SK-MEL-5 (cell line): Measurements from ENCODE around the gene ZNF184. TPM values are rescaled to one million over a fixed set of nuclear protein-coding genes. Genes with fewer than 3 reads are reported as not detected.

Source experiments
- small RNA-seq, 2 experiments: library from RNA; depleted of rRNA; stranded (forward); fragments of <200 nt; gene quantifications; one replicate each; pipeline ENCODE3, GENCODE V24; 2014
- total RNA-seq: library from RNA; depleted of rRNA; stranded (reverse); fragments of >200 nt; shearing (Covaris generic); gene quantifications from 2 replicates; pipeline ENCODE4 v1.2.3, GENCODE V29; 2014; rRNA removed

ZNF184 gene
- total RNA-seq, 1 experiment from 2014 or later = 16.4 TPM

Small RNAs within 50 kb of the gene (small RNA-seq; reads per million reads assigned to genes)
- gene AL021918.1 (0 reads per million in 2 experiments), gene AL021918.2 (0 reads per million in 2 experiments), gene MCFD2P1 (0 reads per million in 2 experiments)

Other genes starting within 250 kb of the ZNF184 start
- 4.9 and 5.2 TPM in 2 replicates for gene PRSS16, start 225.4 kb downstream of the ZNF184 start, total RNA-seq
- gene POM121L2, start 160.8 kb downstream of the ZNF184 start, total RNA-seq = 0.05 TPM in 1 of 2 replicates, not detected in the other
- 1.7 and 2.7 TPM in 2 replicates for gene ZNF391, start 84.3 kb downstream of the ZNF184 start, total RNA-seq